ENCODE results near the gene ANAPC4.

The ANAPC4 gene

DNA sequence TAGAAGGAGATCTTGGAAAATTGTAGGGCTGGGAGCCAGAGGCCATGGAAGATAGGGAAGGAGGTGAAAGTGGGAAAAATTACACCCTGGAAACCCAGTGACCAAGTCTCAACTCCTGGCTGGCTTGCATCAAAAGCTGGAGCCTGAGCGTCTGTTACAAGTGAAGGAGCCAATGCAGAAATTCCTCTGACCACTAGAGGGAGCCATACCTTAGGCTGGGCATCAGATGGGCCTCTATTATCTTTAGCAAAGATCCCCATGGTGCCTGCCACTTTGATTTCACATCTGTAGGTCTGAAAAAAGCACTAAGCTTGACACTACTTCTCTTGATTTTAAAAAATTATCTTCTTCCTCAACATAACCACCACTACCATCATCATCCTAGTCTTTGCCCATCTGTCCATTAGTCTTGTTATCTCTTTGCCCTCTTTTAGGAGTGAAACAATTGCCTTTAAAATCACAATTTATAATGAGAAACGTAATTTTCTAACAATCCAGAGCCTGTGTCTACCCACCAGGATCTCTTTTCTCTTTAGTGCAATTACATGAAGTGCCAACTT is 62.9 kb downstream of the ANAPC4 start:
- peak; percentile 63 for DNase-seq

DNA sequence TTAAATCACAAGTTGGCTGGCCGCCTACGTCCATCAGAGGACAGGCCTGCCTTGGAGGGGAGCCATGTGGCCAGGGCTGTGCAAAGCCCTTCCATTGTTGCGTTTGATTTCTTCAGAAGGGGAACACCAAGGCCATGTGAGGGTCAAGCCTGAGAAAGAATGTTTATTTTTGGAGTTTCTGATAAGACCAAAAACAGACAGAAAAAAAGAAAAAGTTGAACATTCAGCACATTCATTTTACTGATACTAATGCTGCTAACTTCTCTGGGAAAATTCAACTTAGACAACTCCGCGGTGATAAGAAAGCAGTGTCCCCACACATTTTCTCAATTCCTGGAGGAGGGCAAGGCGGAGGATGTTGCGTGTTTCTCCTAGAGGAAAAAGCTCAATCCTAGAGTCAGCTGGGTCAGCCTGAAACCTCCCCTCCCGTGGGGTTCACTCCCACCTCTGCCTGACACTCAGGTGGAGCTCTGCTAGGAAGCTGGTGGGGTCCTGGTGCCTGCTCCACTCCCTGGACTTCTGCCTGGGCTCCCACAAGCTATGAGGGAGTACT is 63.5 kb downstream of the ANAPC4 start:
- DNase-seq = no peak

DNA sequence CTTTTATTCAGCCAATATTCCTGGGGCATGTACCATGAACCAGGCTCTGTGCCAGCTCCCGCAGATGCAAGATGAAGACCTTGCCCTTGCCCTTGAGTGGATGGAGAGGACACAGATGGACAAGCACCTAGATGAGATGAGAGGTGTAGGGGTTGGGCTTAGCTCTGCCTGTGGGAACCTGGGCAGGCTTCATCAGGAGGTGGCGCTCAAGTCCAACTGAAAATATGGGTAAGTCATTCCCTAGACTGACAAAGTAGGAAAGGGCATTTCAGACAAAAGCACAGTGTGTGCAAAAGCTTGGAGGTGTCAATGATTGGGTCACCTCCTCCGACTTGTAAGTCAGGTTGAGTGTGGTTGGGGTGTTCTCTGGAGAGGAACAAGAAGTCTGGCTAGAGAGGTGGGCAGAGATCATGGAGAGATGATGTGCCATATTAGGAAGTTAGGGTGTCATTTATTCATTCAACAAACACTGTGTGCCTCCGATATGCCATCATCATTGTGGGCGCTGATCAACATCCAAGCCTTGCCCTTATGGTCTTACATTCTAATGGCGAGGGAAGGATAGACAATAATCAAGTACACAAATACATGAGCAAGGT is 64.6 kb downstream of the ANAPC4 start:
- DNase-seq = no peak

DNA sequence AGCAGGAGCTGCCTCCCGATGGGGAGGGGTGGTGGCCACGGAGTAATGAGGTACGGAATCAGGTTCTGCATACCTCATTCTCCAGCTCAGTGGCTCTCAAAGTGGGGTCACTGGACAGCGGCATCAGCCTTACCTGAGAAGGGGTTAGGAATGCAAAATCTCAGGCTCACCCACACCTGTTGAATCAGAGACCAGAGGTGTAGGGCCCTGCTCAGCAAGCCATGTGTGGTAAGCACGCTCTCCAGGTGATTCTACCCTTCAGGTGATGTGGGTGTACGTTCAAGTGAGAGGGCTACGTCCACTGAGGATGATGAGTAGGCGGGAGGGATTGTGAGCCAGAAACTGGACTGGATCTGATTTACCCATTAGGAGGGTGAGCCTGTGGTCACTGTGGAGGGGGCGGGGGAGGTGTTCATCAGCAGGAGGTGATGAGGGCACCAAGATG is 65.8 kb downstream of the ANAPC4 start:
- no peak for DNase-seq

DNA sequence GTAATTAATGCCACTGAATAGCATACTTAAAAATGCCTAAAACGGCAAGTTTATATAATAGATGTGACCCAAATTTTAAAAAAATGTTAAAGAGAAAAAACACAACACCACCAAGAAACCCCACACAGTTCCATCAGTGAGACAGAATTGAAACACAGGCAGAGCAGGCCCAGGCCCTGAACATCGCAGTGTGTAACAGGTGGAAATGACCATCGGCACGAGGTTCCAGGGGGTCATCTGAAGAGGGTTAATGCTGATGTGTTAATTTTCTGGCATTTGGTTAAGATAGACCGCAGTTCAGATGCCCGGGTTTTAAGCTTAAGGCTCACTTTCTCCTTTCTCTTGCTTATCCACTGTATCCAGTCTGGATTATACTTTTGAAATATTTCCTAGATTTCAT is 66.8 kb downstream of the ANAPC4 start:
- no peak for DNase-seq

DNA sequence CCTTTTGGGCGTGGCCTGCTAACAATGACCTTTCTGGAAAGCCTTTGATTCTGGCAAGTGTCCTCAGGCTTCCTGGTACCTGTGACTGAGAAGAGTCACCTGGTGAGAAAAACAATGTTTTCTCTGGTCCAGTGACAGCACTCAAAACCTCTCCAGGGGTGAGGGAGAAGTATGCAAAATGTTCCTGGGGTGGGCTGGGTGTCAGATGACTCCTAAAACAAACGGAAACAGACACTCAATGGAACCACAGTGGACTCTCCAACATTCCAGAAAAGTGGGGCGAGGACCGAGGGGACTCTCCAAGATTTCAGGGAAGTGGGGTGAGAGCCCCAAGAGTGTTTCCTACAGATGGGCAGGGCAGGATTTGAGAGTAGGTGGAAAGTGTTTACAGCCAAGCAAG is 69.5 kb downstream of the ANAPC4 start:
- no peak for DNase-seq

DNA sequence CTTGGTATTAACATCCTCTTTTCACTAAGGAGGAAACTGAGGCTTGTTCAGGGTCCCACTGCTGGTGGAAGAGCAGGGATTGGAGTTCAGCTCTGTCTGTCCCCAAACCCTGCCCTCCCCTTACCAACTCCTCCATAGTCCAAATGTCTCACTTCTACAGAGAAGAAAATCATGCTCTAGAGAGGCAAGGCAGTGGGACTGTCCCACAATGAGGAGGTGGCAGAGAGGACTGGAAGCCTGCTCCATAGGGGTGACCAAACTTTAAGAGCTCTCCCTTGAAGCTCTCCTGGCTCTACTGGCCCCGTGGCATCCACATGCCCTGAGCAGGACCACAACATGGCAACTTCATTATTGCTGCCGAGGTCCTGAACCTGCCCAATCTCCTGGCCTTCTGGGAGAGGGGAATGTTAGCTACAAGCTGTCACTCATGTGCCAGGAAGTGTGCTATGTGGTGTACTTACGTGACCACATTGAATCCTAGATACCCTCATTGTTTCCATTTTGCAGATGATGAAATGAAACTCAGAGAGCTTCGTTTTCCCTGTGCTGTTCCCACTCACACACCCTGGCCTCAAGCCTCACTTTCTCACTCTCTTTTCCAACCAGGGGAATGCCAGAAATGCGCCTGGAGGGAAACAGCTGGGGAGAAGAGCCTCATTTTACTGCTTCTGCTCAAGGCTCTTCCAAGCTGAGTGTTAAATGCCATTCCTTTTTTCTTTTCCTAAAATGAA is 71.5 kb downstream of the ANAPC4 start:
- DNase-seq = no peak

DNA sequence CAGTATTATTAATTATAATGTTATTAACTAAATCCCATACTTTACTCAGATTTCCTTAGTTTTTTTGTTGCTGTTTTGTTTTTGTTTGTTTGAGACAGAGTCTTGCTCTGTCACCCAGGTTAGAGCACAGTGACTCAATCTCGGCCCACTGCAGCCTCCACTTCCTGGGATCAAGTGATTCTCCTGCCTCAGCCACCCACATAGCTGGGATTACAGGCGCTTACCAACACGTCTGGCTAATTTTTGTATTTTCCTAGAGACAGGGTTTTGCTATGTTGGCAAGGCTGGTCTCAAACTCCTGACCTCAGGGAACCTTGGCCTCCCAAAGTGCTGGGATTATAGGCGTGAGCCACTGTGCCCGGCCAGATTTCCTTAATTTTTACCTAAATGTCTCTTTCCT is 72.2 kb downstream of the ANAPC4 start:
- DNase-seq = no peak

DNA sequence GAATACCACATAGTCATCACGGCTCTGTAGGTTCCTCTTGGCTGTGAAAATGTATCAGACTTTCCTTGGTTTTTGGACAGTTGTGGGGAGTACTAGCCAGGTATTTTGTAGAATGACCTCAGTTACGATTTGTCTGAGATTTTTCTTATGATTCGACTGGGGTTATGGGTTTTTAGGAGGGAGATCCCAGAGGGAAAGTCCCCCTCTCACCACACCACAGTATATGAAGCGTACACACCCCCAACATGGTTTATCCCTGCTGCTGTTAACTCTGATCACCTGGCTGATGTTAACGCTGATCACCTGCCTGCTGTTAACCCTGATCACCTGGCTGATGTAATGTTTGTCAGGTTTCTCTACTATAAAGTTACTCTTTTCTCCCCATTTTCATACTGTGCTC is 72.6 kb downstream of the ANAPC4 start:
- DNase-seq = no peak

DNA sequence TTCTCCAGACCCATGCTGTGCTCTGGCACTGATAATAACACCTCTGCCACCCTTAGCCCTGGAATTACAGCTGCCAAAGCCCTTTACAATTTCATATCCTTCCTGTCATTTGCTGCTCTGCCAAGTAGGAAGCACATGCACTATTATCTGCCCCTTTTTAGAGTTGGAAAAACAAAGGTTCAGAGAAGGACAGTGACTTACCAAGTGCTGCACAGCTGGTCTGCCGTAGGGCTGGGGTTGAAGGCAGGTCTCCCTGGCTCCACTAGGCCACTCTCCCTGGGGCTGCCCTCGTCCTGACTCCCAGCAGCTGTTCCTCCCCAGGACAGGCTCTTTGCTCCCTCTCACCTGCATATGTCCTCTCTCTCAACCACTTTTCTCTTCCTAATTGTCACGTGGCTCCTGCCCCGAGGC is 73.4 kb downstream of the ANAPC4 start:
- DNase-seq = no peak

DNA sequence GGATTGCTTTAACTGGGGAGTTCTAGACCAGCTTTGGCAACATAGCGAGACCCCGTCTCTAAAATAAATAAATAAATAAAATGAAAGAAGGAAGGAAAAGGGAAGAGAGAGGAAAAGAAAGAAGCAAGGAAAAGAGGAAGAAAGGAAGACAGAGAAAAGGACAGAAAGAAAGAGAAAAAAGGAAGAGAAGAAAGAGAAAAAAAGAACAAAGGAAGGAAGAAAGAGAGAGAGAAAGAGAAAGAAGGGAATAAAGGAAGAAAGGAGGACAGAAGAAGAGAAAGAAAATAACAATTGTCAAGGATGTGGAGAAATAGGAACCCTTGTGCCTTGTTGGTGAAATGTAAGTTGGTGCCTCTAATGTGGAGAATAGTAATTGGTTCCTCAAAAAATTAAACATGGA is 74.6 kb downstream of the ANAPC4 start:
- no peak for DNase-seq

DNA sequence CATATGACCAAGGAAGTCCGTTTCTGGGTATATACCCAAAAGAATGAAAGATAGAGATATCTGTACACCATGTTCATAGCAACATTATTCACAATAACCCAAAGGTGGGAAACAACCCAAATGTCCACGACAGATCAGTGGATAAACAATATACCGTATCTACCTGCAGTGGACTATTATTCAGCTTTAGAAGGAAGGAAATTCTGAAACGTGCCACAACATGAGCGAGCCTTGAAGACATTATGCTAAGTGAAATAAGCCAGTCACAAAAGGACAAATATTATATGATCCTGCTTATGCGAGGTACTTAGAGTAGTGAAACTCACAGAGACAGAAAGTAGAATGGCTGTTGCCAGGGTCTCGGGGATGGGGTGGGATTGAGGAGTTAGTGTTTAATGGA is 75.0 kb downstream of the ANAPC4 start:
- DNase-seq = no peak

DNA sequence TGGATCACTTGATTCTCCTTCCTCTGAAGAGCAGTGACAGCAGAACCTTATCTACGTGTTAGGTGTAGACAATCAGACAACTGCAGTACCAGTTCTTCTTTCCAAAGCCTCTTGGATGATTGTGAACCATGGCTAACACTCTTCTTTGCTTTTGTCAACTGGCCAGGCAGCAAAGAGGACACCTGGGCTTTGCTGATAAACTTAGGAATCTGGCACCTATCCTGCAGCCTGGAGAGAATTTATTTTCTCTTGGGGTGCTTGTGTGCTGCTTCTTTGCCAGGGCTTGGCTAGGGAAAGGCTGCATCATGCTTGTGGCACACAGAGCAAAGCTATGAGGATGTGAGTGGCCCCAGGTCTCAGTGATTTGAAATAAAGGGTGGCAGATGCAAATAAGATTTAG is 77.4 kb downstream of the ANAPC4 start:
- DNase-seq = no peak

DNA sequence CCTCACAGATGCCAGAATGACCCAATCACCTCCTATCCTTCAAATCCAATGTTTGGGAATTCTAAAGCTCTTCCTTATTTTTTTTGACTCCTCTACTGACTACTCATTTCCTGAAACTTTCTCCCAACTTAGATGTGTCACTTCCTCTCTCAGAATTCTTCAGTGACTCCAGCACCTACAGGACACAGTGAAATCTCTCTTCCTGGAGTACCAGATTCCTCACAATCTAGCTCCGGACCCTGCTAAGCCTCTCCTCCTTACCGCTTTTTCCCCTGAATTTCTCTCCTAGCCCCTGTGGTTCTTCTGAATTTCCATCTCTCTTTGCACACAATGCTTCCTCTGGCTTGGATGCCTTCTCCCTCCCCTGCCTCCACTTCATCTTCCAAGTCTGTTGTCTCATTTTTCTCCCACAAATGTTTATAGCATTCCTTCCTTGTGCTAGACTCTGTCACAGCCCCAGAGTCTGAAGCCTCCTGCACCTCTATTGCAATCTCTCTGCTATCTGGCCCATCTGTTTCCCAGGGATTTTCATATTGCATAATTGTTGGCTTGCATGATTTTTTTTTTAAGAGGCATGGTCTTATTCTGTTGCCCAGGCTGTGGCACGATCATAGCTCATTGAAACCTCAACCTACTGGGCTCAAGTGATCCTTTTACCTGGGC is 80.1 kb downstream of the ANAPC4 start:
- no peak for DNase-seq

DNA sequence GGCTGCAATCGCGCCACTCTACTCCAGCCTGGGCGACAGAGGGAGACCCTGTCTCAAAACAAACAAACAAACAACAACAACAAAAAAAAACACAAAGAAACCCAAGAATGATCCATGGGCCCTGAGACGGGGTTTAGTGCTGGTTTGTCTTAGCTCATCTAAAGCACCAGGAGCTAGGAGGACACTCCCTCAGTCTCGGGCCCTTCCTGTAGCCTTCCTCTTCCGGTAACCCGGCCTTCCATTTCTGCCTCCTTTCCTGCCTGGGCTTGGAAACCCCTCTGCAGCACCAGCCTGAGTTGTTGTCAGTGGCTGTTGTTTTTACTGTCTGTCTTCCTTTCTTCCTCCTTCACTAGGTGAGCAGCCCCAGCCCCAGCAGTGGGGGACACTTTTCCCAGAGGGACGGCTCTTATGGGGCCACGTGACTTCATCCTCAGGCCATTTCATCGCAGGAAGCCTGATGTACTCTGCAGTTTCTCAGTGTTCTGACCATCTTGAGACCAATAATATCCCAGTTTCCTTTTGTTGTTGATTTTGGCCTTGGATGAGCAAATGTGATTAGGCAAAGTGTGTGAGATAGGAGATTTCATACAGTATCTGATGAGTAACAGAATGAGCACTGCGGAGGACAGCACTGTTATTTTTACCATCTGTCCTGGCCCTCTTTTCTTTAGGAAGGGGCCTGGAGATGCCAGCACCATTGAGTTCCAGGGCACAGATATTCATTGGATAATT is 90.1 kb downstream of the ANAPC4 start:
- DNase-seq = no peak

DNA sequence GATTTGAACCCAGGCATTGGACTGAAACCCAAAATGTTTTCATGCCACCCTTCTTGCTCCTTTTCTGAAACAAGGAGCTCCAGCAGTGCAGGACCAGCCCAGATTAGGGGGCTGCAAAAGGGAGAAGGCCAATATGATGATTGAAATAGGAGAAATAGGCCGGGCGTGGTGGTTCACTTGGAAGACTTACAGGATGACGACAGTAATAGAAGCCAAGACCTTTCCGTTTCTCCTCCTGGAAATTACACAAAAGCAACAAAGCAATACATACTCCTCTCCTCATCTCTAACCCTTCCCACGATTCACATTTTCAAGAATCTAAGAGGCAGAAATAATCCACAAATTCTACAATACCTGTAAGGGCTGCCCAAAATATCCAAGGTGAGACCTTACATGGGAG is 90.8 kb downstream of the ANAPC4 start:
- DNase-seq = no peak

Measured in activated CD8-positive, alpha-beta memory T cell treated with anti-CD3 and anti-CD28 coated beads for 24 hours (primary cell).